ENCODE measurements around the gene ST8SIA5.

Gene ST8SIA5

DNA sequence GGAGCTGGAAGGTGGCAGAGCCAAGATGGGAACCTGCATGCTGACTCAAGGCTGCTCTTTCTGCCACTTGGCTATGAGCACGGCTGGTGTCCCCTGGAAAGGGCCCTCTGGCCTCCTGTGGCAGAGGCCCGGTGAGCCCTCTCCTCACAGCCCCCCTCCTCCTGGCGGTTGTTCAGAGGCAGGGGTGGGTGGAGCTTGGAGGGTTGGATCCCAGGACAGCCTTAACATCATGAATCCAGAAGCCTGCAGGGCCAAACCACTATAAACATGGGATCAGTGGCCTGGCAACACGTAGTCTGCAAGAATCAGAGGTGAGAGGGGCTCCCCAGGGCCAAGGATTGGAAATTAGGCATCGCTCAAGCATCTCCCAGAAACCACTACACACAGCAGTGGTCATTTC lies 51.3 kb downstream of the ST8SIA5 start:
- H3K4me3 ChIP-seq (ENCODE audit: low read length), result no peak overlapping the region
- H3K36me3 ChIP-seq (ENCODE audit: insufficient read depth, low read length), result no peaks in the 10 kb centered on the region

DNA sequence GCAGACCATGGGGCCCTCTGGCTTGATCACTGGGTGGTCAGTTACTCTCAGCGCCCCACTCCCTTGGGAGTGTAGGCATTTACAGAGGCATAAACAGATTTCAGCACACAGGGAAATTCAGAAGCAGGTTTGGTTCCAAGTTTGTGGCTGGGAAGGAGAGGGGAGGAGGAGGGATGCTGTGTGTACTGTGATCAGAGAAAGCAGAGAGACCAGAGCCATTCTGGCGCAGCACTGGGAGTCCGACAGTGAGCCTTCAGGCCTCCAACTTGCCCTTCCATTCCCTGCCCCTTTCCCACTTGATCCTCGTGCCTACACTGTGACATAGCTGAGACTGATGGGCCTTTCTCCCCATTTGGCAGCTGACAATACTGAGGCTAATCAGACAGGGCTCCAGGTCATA lies 52.0 kb downstream of the ST8SIA5 start:
- no peaks in the 10 kb centered on the region for H3K4me1 ChIP-seq (ENCODE audit: control insufficient read depth, insufficient read depth, low read length)
- H3K4me2 ChIP-seq (ENCODE audit: low read length), result no peak overlapping the region
- no peak overlapping the region for H3K4me3 ChIP-seq (ENCODE audit: low read length)

More for the DNA sequence above, 51.3 kb downstream of the ST8SIA5 start:
- Histone ChIP-seq H3K9me3 (replicated peaks; ENCODE audit: low read length) (no peaks in the 10 kb centered on the region), H3K9ac (ENCODE audit: low read depth, low read length) (no peak overlapping the region), H3K4me2 (ENCODE audit: low read length) (no peak overlapping the region), H3K27me3 (ENCODE audit: control insufficient read depth, insufficient read depth, low read length) (peaks cover 3% of the 10 kb centered on the region), H3K4me1 (ENCODE audit: control insufficient read depth, insufficient read depth, low read length) (no peaks in the 10 kb centered on the region)

DNA sequence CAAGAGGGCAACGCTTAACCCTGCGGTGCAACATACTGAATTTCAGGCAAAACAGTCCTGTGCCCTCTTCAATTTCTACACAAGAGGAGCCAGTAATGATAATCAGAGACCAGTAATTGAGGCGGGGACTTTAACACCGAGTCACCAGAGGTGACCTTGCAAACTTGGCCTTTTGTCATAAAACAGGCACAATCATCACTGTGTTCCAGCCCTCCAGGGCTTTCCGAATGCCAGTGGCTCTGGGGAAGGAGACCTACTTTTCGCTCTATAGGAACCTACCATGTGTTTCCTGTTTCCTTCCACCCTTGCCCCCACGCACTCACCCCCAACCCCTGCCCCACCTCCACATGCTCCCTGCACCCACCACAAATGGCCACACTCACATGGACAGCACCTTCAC lies 52.7 kb downstream of the ST8SIA5 start:
- H3K36me3 ChIP-seq (ENCODE audit: insufficient read depth, low read length), result no peaks in the 10 kb centered on the region
- H3K9ac ChIP-seq (ENCODE audit: low read depth, low read length), result no peak overlapping the region
- H3K4me1 ChIP-seq (ENCODE audit: control insufficient read depth, insufficient read depth, low read length), result no peaks in the 10 kb centered on the region
- H3K27me3 ChIP-seq (ENCODE audit: control insufficient read depth, insufficient read depth, low read length), result peaks cover 3% of the 10 kb centered on the region
- H3K4me2 ChIP-seq (ENCODE audit: low read length), result no peak overlapping the region
- H3K4me3 ChIP-seq (ENCODE audit: low read length), result no peak overlapping the region
- H3K9me3 ChIP-seq (replicated peaks; ENCODE audit: low read length), result no peaks in the 10 kb centered on the region

More for the DNA sequence above, 52.0 kb downstream of the ST8SIA5 start:
- H3K9ac ChIP-seq (ENCODE audit: low read depth, low read length), result no peak overlapping the region
- no peaks in the 10 kb centered on the region for H3K9me3 ChIP-seq (replicated peaks; ENCODE audit: low read length)
- H3K36me3 ChIP-seq (ENCODE audit: insufficient read depth, low read length), result no peaks in the 10 kb centered on the region
- peaks cover 3% of the 10 kb centered on the region for H3K27me3 ChIP-seq (ENCODE audit: control insufficient read depth, insufficient read depth, low read length)

DNA sequence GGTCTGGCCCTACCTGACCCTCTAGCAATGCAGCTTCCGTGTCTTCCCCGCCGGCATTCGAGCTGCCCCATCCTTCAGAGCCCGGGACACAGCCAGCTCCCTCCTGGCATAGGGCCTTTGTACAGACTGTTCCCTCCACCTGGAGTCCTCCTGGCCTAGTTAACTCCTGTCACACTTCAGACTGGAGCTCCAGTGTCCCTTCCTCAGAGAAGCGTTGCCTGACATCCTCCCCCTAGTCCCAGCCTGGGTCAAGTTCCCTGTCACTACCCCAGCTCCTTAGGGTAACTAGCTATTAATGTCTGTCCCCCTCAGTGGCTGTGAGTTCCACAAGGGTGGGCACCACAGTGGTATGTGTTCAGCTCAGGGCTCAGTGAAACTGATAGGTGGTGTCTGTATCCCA lies 54.4 kb downstream of the ST8SIA5 start:
- H3K9me3 ChIP-seq (replicated peaks; ENCODE audit: low read length), result no peaks in the 10 kb centered on the region
- no peaks in the 10 kb centered on the region for H3K4me1 ChIP-seq (ENCODE audit: control insufficient read depth, insufficient read depth, low read length)
- H3K36me3 ChIP-seq (ENCODE audit: insufficient read depth, low read length), result no peaks in the 10 kb centered on the region
- no peak overlapping the region for H3K4me2 ChIP-seq (ENCODE audit: low read length)
- H3K4me3 ChIP-seq (ENCODE audit: low read length), result no peak overlapping the region
- no peak overlapping the region for H3K9ac ChIP-seq (ENCODE audit: low read depth, low read length)
- peaks cover 3% of the 10 kb centered on the region for H3K27me3 ChIP-seq (ENCODE audit: control insufficient read depth, insufficient read depth, low read length)

DNA sequence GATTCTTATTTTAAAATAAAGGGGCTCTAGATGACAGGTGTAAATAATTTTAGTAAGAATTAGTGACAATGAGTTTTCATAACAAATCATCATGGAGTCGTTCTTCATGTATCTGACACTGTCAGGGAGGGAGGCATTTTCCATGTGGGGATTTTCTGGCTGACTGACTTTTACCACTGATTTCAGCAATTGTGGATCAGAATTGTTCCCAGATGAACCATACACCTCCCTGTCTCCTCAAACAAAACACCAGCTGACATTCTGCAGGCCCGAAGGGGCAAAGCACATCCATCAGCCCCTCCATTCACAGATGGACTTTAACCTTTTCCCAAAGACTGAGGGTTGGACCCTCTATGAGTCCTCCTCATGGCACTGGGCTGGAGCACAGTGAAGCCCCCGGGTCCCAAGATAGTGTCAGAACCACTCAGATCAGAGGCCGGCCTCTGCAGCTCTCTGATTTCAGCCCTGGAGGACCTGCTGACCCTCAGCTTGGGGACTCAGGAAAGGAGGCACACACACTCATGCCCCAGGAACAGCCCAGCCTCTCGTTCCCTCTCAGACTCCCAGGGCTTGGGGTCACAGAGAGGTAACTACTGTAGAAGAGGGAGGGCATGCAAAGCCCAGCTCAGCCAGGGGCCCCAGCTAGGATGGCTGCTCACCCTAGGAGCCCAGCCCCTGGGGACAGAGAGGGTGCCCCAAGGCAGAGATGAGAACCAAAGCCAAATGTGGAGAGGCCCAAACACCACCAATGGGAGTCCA lies 56.6 kb downstream of the ST8SIA5 start:
- no peaks in the 10 kb centered on the region for H3K4me1 ChIP-seq (ENCODE audit: control insufficient read depth, insufficient read depth, low read length)
- H3K27me3 ChIP-seq (ENCODE audit: control insufficient read depth, insufficient read depth, low read length), result no peaks in the 10 kb centered on the region
- no peak overlapping the region for H3K9ac ChIP-seq (ENCODE audit: low read depth, low read length)
- no peak overlapping the region for H3K4me3 ChIP-seq (ENCODE audit: low read length)
- H3K9me3 ChIP-seq (replicated peaks; ENCODE audit: low read length), result no peaks in the 10 kb centered on the region
- H3K36me3 ChIP-seq (ENCODE audit: insufficient read depth, low read length), result no peaks in the 10 kb centered on the region
- H3K4me2 ChIP-seq (ENCODE audit: low read length), result no peak overlapping the region

DNA sequence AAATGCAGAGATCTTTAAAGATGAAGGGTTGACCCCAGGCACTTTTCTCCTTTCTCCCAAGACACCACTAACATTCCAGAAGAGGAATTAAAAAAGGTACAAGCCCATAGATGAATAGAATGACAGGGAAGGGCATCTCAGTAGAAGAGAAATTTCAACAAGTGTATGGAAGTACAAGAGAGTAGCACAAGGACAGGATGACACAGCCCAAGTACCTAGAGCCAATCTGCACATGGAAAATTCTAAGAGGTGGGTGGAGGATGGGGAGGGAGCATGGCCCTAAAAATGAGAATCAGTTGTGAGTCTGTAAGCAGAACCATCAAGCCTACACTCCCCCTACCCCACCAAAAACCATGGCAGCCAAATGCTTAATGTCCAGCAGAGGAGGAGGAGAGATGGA lies 60.2 kb downstream of the ST8SIA5 start:
- H3K27me3 ChIP-seq (ENCODE audit: control insufficient read depth, insufficient read depth, low read length), result no peaks in the 10 kb centered on the region
- H3K9ac ChIP-seq (ENCODE audit: low read depth, low read length), result no peak overlapping the region
- H3K36me3 ChIP-seq (ENCODE audit: insufficient read depth, low read length), result no peaks in the 10 kb centered on the region
- no peak overlapping the region for H3K4me3 ChIP-seq (ENCODE audit: low read length)
- H3K4me1 ChIP-seq (ENCODE audit: control insufficient read depth, insufficient read depth, low read length), result no peaks in the 10 kb centered on the region
- no peaks in the 10 kb centered on the region for H3K9me3 ChIP-seq (replicated peaks; ENCODE audit: low read length)
- H3K4me2 ChIP-seq (ENCODE audit: low read length), result no peak overlapping the region

DNA sequence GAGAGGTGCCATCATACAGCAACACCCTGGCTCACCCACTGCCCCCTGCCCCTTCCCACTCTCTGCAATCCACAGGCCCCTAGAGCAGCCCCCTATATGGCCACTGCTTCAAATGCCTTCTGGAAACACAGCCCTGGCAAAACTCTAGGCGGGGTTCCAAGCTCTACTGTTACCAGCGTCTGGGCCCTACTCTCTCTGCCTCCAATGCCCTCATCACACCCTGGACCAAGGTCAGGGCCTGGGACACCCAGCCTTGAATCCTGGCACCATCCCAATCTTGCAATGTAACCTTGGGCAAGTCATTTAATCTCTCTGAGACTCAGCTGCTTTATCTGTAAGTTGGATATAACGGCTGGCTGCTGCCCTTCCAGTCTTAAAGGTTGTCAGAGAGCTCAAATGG lies 60.6 kb downstream of the ST8SIA5 start:
- H3K4me2 ChIP-seq (ENCODE audit: low read length), result no peak overlapping the region
- no peak overlapping the region for H3K9ac ChIP-seq (ENCODE audit: low read depth, low read length)
- no peak overlapping the region for H3K4me3 ChIP-seq (ENCODE audit: low read length)
- no peaks in the 10 kb centered on the region for H3K9me3 ChIP-seq (replicated peaks; ENCODE audit: low read length)
- H3K27me3 ChIP-seq (ENCODE audit: control insufficient read depth, insufficient read depth, low read length), result no peaks in the 10 kb centered on the region
- no peaks in the 10 kb centered on the region for H3K36me3 ChIP-seq (ENCODE audit: insufficient read depth, low read length)
- no peaks in the 10 kb centered on the region for H3K4me1 ChIP-seq (ENCODE audit: control insufficient read depth, insufficient read depth, low read length)

DNA sequence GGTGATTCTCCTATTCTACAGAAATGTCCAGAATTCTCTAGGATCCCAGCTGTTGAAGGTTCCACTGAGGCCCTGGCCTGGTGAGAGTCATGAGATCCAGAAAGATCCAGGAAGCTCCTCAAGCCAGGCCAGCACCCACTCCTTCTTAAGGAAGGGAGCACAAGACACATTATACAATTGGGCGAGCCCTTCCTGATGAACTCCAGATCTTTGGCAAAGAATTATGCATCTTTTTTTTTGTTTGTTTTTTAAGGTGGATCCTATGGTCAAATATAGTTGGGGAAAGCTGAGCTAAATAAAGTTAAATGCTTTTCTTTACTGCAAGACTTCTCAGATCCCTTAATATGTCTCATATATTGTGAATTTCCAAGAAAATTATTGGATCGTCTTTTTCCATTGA lies 62.9 kb downstream of the ST8SIA5 start:
- no peak overlapping the region for H3K9ac ChIP-seq (ENCODE audit: low read depth, low read length)
- H3K36me3 ChIP-seq (ENCODE audit: insufficient read depth, low read length), result no peaks in the 10 kb centered on the region
- H3K4me1 ChIP-seq (ENCODE audit: control insufficient read depth, insufficient read depth, low read length), result no peaks in the 10 kb centered on the region
- no peak overlapping the region for H3K4me3 ChIP-seq (ENCODE audit: low read length)
- H3K9me3 ChIP-seq (replicated peaks; ENCODE audit: low read length), result no peaks in the 10 kb centered on the region
- H3K27me3 ChIP-seq (ENCODE audit: control insufficient read depth, insufficient read depth, low read length), result no peaks in the 10 kb centered on the region
- H3K4me2 ChIP-seq (ENCODE audit: low read length), result no peak overlapping the region

DNA sequence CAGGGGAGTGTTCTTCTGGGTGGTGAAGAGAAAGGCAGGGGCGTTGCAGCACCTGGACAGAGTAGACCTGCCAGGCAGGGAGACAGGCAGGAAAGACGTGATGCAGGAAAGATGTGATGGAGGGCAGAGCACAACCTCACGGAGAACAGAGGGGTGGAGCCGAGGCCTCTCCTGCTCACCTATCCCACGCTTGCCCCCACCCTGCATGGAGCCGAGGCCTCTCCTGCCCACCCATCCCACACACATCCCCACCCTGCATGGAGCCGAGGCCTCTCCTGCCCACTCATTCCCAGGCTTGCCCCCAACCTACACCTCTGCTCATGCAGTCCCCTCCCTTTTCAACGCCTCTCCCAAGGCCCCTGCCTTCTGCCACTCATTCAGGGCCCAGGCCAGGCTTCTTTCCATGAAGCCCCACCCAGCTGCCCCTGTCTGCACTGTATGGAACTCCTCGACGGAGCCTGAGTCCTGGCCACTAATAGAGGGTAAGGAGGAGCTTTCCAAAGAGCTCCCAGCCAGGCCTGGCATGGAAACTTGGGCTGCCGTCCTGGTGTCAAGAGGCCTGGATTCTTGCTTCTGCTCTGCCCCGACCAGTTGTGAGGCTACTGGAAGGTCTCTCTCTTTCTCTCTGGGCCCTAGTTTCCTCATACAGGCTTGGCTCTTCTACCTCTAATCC lies 67.9 kb downstream of the ST8SIA5 start:
- Histone ChIP-seq H3K4me1 (ENCODE audit: control insufficient read depth, insufficient read depth, low read length) (no peaks in the 10 kb centered on the region), H3K4me2 (ENCODE audit: low read length) (no peak overlapping the region), H3K36me3 (ENCODE audit: insufficient read depth, low read length) (no peaks in the 10 kb centered on the region), H3K27me3 (ENCODE audit: control insufficient read depth, insufficient read depth, low read length) (no peaks in the 10 kb centered on the region), H3K9me3 (replicated peaks; ENCODE audit: low read length) (no peaks in the 10 kb centered on the region), H3K4me3 (ENCODE audit: low read length) (no peak overlapping the region), H3K9ac (ENCODE audit: low read depth, low read length) (no peak overlapping the region)

DNA sequence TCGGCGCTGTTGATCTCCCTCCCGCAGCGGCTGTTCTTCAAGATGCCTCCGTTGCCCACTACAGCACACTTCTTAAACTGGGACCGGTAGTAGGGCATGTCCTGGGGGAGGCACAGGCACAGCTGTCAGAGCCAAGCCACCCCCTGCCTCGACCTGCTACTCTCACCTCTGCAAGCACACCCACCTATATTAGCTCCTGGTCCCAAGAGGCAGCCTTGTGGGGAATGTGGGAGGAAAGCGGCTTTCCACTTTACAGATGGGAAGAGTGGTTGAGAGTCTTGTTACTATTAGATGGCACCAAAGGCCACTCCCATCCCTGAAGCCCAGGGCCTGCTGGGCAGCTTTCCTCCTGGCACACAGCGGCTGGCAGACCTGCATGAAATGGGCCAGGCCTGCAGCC lies 70.7 kb downstream of the ST8SIA5 start:
- no peaks in the 10 kb centered on the region for H3K36me3 ChIP-seq (ENCODE audit: insufficient read depth, low read length)
- no peaks in the 10 kb centered on the region for H3K9me3 ChIP-seq (replicated peaks; ENCODE audit: low read length)
- H3K4me3 ChIP-seq (ENCODE audit: low read length), result no peak overlapping the region
- no peaks in the 10 kb centered on the region for H3K27me3 ChIP-seq (ENCODE audit: control insufficient read depth, insufficient read depth, low read length)
- H3K9ac ChIP-seq (ENCODE audit: low read depth, low read length), result no peak overlapping the region
- H3K4me1 ChIP-seq (ENCODE audit: control insufficient read depth, insufficient read depth, low read length), result no peaks in the 10 kb centered on the region
- H3K4me2 ChIP-seq (ENCODE audit: low read length), result no peak overlapping the region

DNA sequence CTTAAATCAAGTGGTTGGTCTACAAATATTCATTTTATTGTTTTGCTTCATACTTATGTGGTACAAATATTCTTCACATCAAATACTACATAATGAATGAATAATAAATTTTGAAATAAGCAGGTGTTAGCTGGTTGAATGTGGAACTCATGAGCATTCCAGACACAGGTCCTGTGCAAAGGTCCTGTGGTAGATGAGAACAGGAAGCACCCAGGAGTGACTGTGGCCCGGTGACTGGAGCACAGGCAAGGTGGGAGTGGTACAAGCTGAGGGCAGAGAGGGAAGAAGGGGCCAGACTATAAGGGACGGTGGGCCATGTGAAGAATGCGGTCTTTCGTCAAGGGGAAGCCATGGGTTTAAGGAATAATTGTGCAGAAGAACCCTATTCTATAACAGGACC lies 73.6 kb downstream of the ST8SIA5 start:
- Histone ChIP-seq H3K36me3 (ENCODE audit: insufficient read depth, low read length) (no peaks in the 10 kb centered on the region), H3K9ac (ENCODE audit: low read depth, low read length) (no peak overlapping the region), H3K4me2 (ENCODE audit: low read length) (no peak overlapping the region), H3K9me3 (replicated peaks; ENCODE audit: low read length) (no peaks in the 10 kb centered on the region), H3K4me3 (ENCODE audit: low read length) (no peak overlapping the region), H3K27me3 (ENCODE audit: control insufficient read depth, insufficient read depth, low read length) (no peaks in the 10 kb centered on the region), H3K4me1 (ENCODE audit: control insufficient read depth, insufficient read depth, low read length) (no peaks in the 10 kb centered on the region)

All from skeletal muscle satellite cell (primary cell).